WTC11 (cell line): Measurements from ENCODE around the gene RNF151.

Experiments
- CREB1 ChIP-seq: sonication (generic); formaldehyde crosslinking; IDR thresholded peaks from 2 replicates; pipeline ENCODE4 v1.8.0; 2023; ENCODE audit warnings: mild to moderate bottlenecking, missing genetic modification reagents
- CTCF ChIP-seq: fragments of 200-600 bp; IDR thresholded peaks from 2 replicates; pipeline ENCODE4 v1.8.0; 2022; ENCODE audit warnings: antibody characterized with exemption
- E2F1 ChIP-seq: sonication (generic); formaldehyde crosslinking; IDR thresholded peaks from 2 replicates; pipeline ENCODE4 v1.8.0; 2022; ENCODE audit warnings: mild to moderate bottlenecking, missing genetic modification reagents
- FOXJ3 ChIP-seq: sonication (generic); formaldehyde crosslinking; IDR thresholded peaks from 2 replicates; pipeline ENCODE4 v1.9.0; 2021; ENCODE audit warnings: missing genetic modification reagents, mild to moderate bottlenecking, borderline replicate concordance
- FOXP1 ChIP-seq: sonication (generic); formaldehyde crosslinking; IDR thresholded peaks from 2 replicates; pipeline ENCODE4 v1.8.0; 2022; ENCODE audit warnings: missing genetic modification reagents, mild to moderate bottlenecking, moderate library complexity, borderline replicate concordance
- IRF2 ChIP-seq: sonication (generic); formaldehyde crosslinking; IDR thresholded peaks from 2 replicates; pipeline ENCODE4 v1.8.0; 2022; ENCODE audit warnings: low read depth, missing genetic modification reagents, borderline replicate concordance
- JUN ChIP-seq: sonication (generic); formaldehyde crosslinking; IDR thresholded peaks from 2 replicates; pipeline ENCODE4 v1.8.0; 2023; ENCODE audit warnings: mild to moderate bottlenecking, missing genetic modification reagents
- MAX ChIP-seq: sonication (generic); formaldehyde crosslinking; IDR thresholded peaks from 2 replicates; pipeline ENCODE4 v1.8.0; 2022; ENCODE audit warnings: mild to moderate bottlenecking, missing genetic modification reagents
- MXD4 ChIP-seq: fragments of 250-450 bp; sonication (Bioruptor Pico); IDR thresholded peaks from 2 replicates; pipeline ENCODE4 v1.8.0; 2021; ENCODE audit warnings: mild to moderate bottlenecking, moderate library complexity, borderline replicate concordance
- NR2C2 ChIP-seq: sonication (generic); formaldehyde crosslinking; IDR thresholded peaks from 2 replicates; pipeline ENCODE4 v1.8.0; 2022; ENCODE audit warnings: mild to moderate bottlenecking, missing genetic modification reagents
- OVOL2 ChIP-seq: fragments of 250-450 bp; sonication (Bioruptor Pico); IDR thresholded peaks from 2 replicates; pipeline ENCODE4 v1.9.0; 2021; ENCODE audit warnings: mild to moderate bottlenecking, borderline replicate concordance
- SP1 ChIP-seq: sonication (generic); formaldehyde crosslinking; conservative IDR thresholded peaks from 2 replicates; pipeline ENCODE4 v1.8.1; 2022; ENCODE audit warnings: missing genetic modification reagents
- ZNF317 ChIP-seq: sonication (generic); formaldehyde crosslinking; IDR thresholded peaks from 2 replicates; pipeline ENCODE4 v1.8.1; 2023; ENCODE audit warnings: low read depth, mild to moderate bottlenecking, moderate library complexity, missing genetic modification reagents, borderline replicate concordance
- ZNF396 ChIP-seq: fragments of 250-450 bp; sonication (Bioruptor Pico); IDR thresholded peaks from 2 replicates; pipeline ENCODE4 v1.8.0; 2021; ENCODE audit warnings: mild to moderate bottlenecking, moderate library complexity, borderline replicate concordance

GRCh38 chr16:2001035-2001434 is 34.4 kb downstream of the RNF151 start:
- TF ChIP-seq SP1 (no peak), ZNF317 (CRISPR knock-in tag) (no peak), CTCF (no peak), E2F1 (CRISPR knock-in tag) (no peak), IRF2 (CRISPR knock-in tag) (no peak), MAX (no peak), OVOL2 (CRISPR knock-in tag) (no peak), ZNF396 (no peak), FOXJ3 (CRISPR knock-in tag) (no peak), JUN (CRISPR knock-in tag) (no peak), NR2C2 (CRISPR knock-in tag) (no peak), MXD4 (CRISPR knock-in tag) (no peak), CREB1 (CRISPR knock-in tag) (no peak), FOXP1 (no peak)
